Mammary epithelial cell (primary cell): ENCODE data around the gene C19orf12.

Source experiments
- CTCF ChIP-seq, 2 donors: IDR thresholded peaks in 1 of 2; conservative IDR thresholded peaks in 1 of 2; 2 replicates each; pipeline ENCODE4 v1.5.1; 2011 to 2012; ENCODE audit warnings: inconsistent platforms in 2 of 2, low read length in 2 of 2, mild to moderate bottlenecking in 2 of 2, control low read depth in 1 of 2, low read depth in 1 of 2; ENCODE audit not compliant: insufficient read depth in 1 of 2; ENCODE audit errors: extremely low read depth in 1 of 2
- EZH2 ChIP-seq: IDR thresholded peaks from 2 replicates; pipeline ENCODE4 v1.6.1; 2012; ENCODE audit warnings: low read length, inconsistent platforms, borderline replicate concordance

GRCh38 chr19:29753190-29753933, 38.3 kb upstream of the C19orf12 start:
- TF ChIP-seq CTCF (conservative IDR thresholded peaks at IDR 0.05 in 1 of 2, IDR thresholded peaks at IDR 0.05 in 1 of 2; ENCODE audit: extremely low read depth in 1 of 2, insufficient read depth in 1 of 2, low read depth in 1 of 2, low read length in 2 of 2) (no peak), EZH2 (no peak)
